ENCODE results near the gene FGD5. TPM values are rescaled to one million over a fixed set of nuclear protein-coding genes. Genes with fewer than 3 reads are reported as not detected.

Gene FGD5
- total RNA-seq, 4 donors from 2014 or later: 10.0 to 66.8 (median 19.2) TPM

- no peak for TF ChIP-seq POLR2A (IDR thresholded peaks at IDR 0.05)
- no peak for TF ChIP-seq CTCF (IDR thresholded peaks at IDR 0.05)
- no peaks in the 10 kb centered on the region for H3K27me3 ChIP-seq
- intact Hi-C loops (cut with DNase I; ENCODE audit: low total_unique reads): no loop called here
- H3K27ac ChIP-seq: peak overlapping the region; percentile 96 to 98
- peak overlapping the region; percentile 68 to 99 for H3K4me3 ChIP-seq
- peaks cover 0 to 6% of the 10 kb centered on the region in 2 donors for H3K4me1 ChIP-seq
- no peaks in the 10 kb centered on the region for H3K36me3 ChIP-seq
- DNase-seq: no peak
- H3K9me3 ChIP-seq: no peaks in the 10 kb centered on the region
Observed at GRCh38 chr3:14946236-14946635, 127.5 kb downstream of the FGD5 start.

GRCh38 chr3:14946739-14947099 lies 128.0 kb downstream of the FGD5 start:
- Histone ChIP-seq H3K27me3 (no peaks in the 10 kb centered on the region), H3K4me1 (peaks cover 0 to 6% of the 10 kb centered on the region in 2 donors), H3K27ac (peak overlapping the region; percentile 96 to 98), H3K9me3 (no peaks in the 10 kb centered on the region), H3K4me3 (peak overlapping the region; percentile 68 to 99), H3K36me3 (no peaks in the 10 kb centered on the region)
- TF ChIP-seq POLR2A (IDR thresholded peaks at IDR 0.05) (no peak), CTCF (IDR thresholded peaks at IDR 0.05) (no peak)
- no peak for DNase-seq
- intact Hi-C loops (cut with DNase I; ENCODE audit: low total_unique reads): no loop called here

- no peaks in the 10 kb centered on the region for H3K27me3 ChIP-seq
- intact Hi-C loops (cut with DNase I; ENCODE audit: low total_unique reads): no loop called here
- TF ChIP-seq CTCF (IDR thresholded peaks at IDR 0.05) (no peak), POLR2A (IDR thresholded peaks at IDR 0.05) (peak; percentile 79 to 89)
- peak within 1 kb of the TSS; percentile 68 to 99 for H3K4me3 ChIP-seq
- no peaks in the 10 kb centered on the region for H3K9me3 ChIP-seq
- H3K4me1 ChIP-seq: peaks cover 0 to 6% of the 10 kb centered on the region in 2 donors
- H3K36me3 ChIP-seq: no peaks in the 10 kb centered on the region
- H3K27ac ChIP-seq: peak within 1 kb of the TSS; percentile 96 to 98
- DNase-seq: peak; percentile 84 to 86
Observed at GRCh38 chr3:14947100-14947885, 128.5 kb downstream of the FGD5 start, which contains the start of gene NR2C2. Gene NR2C2 (plus strand): TSS chr3:14947583. CDS start chr3:15003915, 56,332 bp downstream.

GRCh38 chr3:14947886-14948608 lies 129.3 kb downstream of the FGD5 start:
- Histone ChIP-seq H3K36me3 (no peaks in the 10 kb centered on the region), H3K27ac (peak overlapping the region; percentile 96 to 98), H3K4me1 (peaks cover 0 to 6% of the 10 kb centered on the region in 2 donors), H3K9me3 (no peaks in the 10 kb centered on the region), H3K27me3 (no peaks in the 10 kb centered on the region), H3K4me3 (peak overlapping the region; percentile 68 to 99)
- DNase-seq: peak; percentile 97
- intact Hi-C loops (cut with DNase I; ENCODE audit: low total_unique reads): no loop called here
- TF ChIP-seq POLR2A (IDR thresholded peaks at IDR 0.05) (peak in 1 of 2 donors; percentile 29), CTCF (IDR thresholded peaks at IDR 0.05) (no peak)

GRCh38 chr3:14948609-14949038 lies 129.9 kb downstream of the FGD5 start:
- no peaks in the 10 kb centered on the region for H3K27me3 ChIP-seq
- no peaks in the 10 kb centered on the region for H3K9me3 ChIP-seq
- H3K4me1 ChIP-seq: peaks cover 0 to 6% of the 10 kb centered on the region in 2 donors
- H3K36me3 ChIP-seq: no peaks in the 10 kb centered on the region
- H3K27ac ChIP-seq: peak overlapping the region; percentile 96 to 98
- peak in 1 of 2 donors; percentile 4 for TF ChIP-seq POLR2A (IDR thresholded peaks at IDR 0.05)
- TF ChIP-seq CTCF (IDR thresholded peaks at IDR 0.05): no peak
- H3K4me3 ChIP-seq: peak overlapping the region; percentile 68 to 99
- no peak for DNase-seq
- intact Hi-C loops (cut with DNase I; ENCODE audit: low total_unique reads): no loop called here

Measured in uterus (tissue), 4 donors.